Uterus (tissue), 4 donors: ENCODE results near the gene HSPA12A. TPM values are rescaled to one million over a fixed set of nuclear protein-coding genes. Genes with fewer than 3 reads are reported as not detected.

Source experiments
- DNase-seq, 2 donors: peaks; one replicate each; pipeline ENCODE4 v3.0.0-alpha.2; 2019 to 2020
- H3K27ac ChIP-seq, 2 donors: fragments of 200-600 bp; sonication (generic); 1 replicate in 1 of 2; 2 replicates in 1 of 2; pipeline ENCODE4 v1.5.1; 2016 to 2018
- H3K27me3 ChIP-seq, 2 donors: fragments of 200-600 bp; sonication (generic); one replicate each; pipeline ENCODE4 v1.5.1; 2018 to 2019; ENCODE audit warnings: control low read depth in 1 of 2
- H3K36me3 ChIP-seq, 2 donors: fragments of 200-600 bp; sonication (generic); one replicate each; pipeline ENCODE4 v1.5.1; 2019; ENCODE audit warnings: control low read depth in 1 of 2
- H3K4me1 ChIP-seq, 2 donors: fragments of 200-600 bp; sonication (generic); one replicate each; pipeline ENCODE4 v1.5.1; 2018 to 2019; ENCODE audit warnings: control low read depth in 1 of 2
- H3K4me3 ChIP-seq, 2 donors: fragments of 200-600 bp; sonication (generic); 1 replicate in 1 of 2; 2 replicates in 1 of 2; pipeline ENCODE4 v1.5.1; 2018 to 2019; ENCODE audit warnings: mild to moderate bottlenecking in 1 of 2
- H3K9me3 ChIP-seq, 2 donors: fragments of 200-600 bp; sonication (generic); one replicate each; pipeline ENCODE4 v1.5.1; 2019; ENCODE audit warnings: control low read depth in 1 of 2
- CTCF ChIP-seq, 4 experiments: fragments of 200-600 bp in 2 of 4; fragments of 450-650 bp in 2 of 4; sonication (generic) in 2 of 4; IDR thresholded peaks; one replicate each; pipeline ENCODE4 v1.5.1; 2016 to 2019; ENCODE audit warnings: antibody characterized with exemption in 4 of 4, mild to moderate bottlenecking in 2 of 4, moderate library complexity in 1 of 4
- POLR2A ChIP-seq, 2 donors: fragments of 450-650 bp; IDR thresholded peaks; one replicate each; pipeline ENCODE4 v1.6.1; 2016; ENCODE audit warnings: antibody characterized with exemption in 2 of 2, mild to moderate bottlenecking in 1 of 2, moderate library complexity in 1 of 2
- intact Hi-C: fragments of 100-400 bp; cut with DNase I; formaldehyde crosslinking; loops from one replicate; pipeline ENCODE4 v1.15.1; 2023; ENCODE audit warnings: low total_unique reads
- total RNA-seq, 4 donors: library from RNA; depleted of rRNA in 3 of 4; stranded (reverse); fragments of >200 nt in 3 of 4; gene quantifications; one replicate each; pipeline versions ENCODE4 v1.1.0 to v1.2.4, GENCODE V29; 2014 to 2023
- donor health status: DM: yes; HTN: yes; CAD: no.

The HSPA12A gene
- total RNA-seq, 4 donors from 2014 or later = 4.9 to 32.0 (median 16.0) TPM

GRCh38 chr10:116660860-116661259 is 81.5 kb downstream of the HSPA12A start:
- TF ChIP-seq CTCF (IDR thresholded peaks at IDR 0.05) = no peak
- TF ChIP-seq POLR2A (IDR thresholded peaks at IDR 0.05) = no peak
- intact Hi-C loops = no loop called here

GRCh38 chr10:116659049-116659670 is 83.2 kb downstream of the HSPA12A start:
- TF ChIP-seq CTCF (IDR thresholded peaks at IDR 0.05) (no peak), POLR2A (IDR thresholded peaks at IDR 0.05) (no peak)
- DNase-seq = no peak
- intact Hi-C loops = no loop called here

More at GRCh38 chr10:116660860-116661259, 81.5 kb downstream of the HSPA12A start:
- no peak overlapping the region for H3K4me3 ChIP-seq
- no peak for DNase-seq
- H3K9me3 ChIP-seq = no peaks in the 10 kb centered on the region
- no peaks in the 10 kb centered on the region for H3K27me3 ChIP-seq
- H3K4me1 ChIP-seq = no peaks in the 10 kb centered on the region
- no peaks in the 10 kb centered on the region for H3K36me3 ChIP-seq
- no peak overlapping the region for H3K27ac ChIP-seq

GRCh38 chr10:116657863-116658551 is 84.4 kb downstream of the HSPA12A start:
- TF ChIP-seq CTCF (IDR thresholded peaks at IDR 0.05) (no peak), POLR2A (IDR thresholded peaks at IDR 0.05) (no peak)
- no peaks in the 10 kb centered on the region for H3K4me1 ChIP-seq
- H3K9me3 ChIP-seq = no peaks in the 10 kb centered on the region
- H3K4me3 ChIP-seq = no peak overlapping the region
- DNase-seq = no peak
- no peaks in the 10 kb centered on the region for H3K36me3 ChIP-seq
- intact Hi-C loops = no loop called here
- H3K27ac ChIP-seq = no peak overlapping the region
- no peaks in the 10 kb centered on the region for H3K27me3 ChIP-seq

More at GRCh38 chr10:116659049-116659670, 83.2 kb downstream of the HSPA12A start:
- Histone ChIP-seq H3K4me3 (no peak overlapping the region), H3K4me1 (no peaks in the 10 kb centered on the region), H3K27ac (no peak overlapping the region), H3K36me3 (no peaks in the 10 kb centered on the region), H3K9me3 (no peaks in the 10 kb centered on the region), H3K27me3 (no peaks in the 10 kb centered on the region)

GRCh38 chr10:116656044-116656443 is 86.3 kb downstream of the HSPA12A start:
- no peak for DNase-seq
- Histone ChIP-seq H3K27me3 (no peaks in the 10 kb centered on the region), H3K36me3 (no peaks in the 10 kb centered on the region), H3K9me3 (no peaks in the 10 kb centered on the region), H3K4me1 (no peaks in the 10 kb centered on the region), H3K27ac (no peak overlapping the region), H3K4me3 (no peak overlapping the region)
- no peak for TF ChIP-seq POLR2A (IDR thresholded peaks at IDR 0.05)
- intact Hi-C loops = no loop called here

GRCh38 chr10:116655568-116655967 is 86.8 kb downstream of the HSPA12A start:
- intact Hi-C loops = no loop called here
- TF ChIP-seq CTCF (IDR thresholded peaks at IDR 0.05) (no peak), POLR2A (IDR thresholded peaks at IDR 0.05) (no peak)
- Histone ChIP-seq H3K27ac (no peak overlapping the region), H3K4me3 (no peak overlapping the region), H3K9me3 (no peaks in the 10 kb centered on the region), H3K4me1 (no peaks in the 10 kb centered on the region), H3K27me3 (no peaks in the 10 kb centered on the region), H3K36me3 (no peaks in the 10 kb centered on the region)
- DNase-seq = no peak
